GM21447 (cell line): ENCODE measurements around the gene TANC1.
"Not testable (repeated sequence)": the region's sequence is repeated elsewhere in the genome, so short reads cannot be mapped to it uniquely, and the experiment has no call there.

Experiments
- ATAC-seq: cut with Tn5 transposase; IDR thresholded peaks from one replicate; pipeline ENCODE4 v1.9.1; 2021; ENCODE audit not compliant: unreplicated experiment

The TANC1 gene

DNA sequence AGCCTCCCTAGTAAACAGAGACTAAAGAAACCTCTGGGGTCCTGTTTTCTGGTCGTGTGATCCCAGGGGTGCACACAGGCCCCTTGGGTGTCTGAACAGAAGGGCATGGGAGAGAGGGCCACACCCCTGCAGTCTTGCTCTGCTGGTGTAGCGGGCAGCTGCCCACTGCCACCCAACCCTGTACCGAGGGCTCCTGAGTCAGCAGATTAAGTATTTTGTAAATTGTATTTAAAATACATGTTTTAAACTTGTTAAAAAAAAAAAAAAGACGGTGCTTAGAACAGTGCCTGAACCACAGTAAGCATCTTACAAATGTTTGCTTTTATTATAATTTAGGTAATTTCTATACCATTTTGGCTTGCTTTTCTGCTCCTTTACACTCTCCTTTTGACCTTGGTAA is 113.7 kb downstream of the TANC1 start:
- ATAC-seq: no peak

DNA sequence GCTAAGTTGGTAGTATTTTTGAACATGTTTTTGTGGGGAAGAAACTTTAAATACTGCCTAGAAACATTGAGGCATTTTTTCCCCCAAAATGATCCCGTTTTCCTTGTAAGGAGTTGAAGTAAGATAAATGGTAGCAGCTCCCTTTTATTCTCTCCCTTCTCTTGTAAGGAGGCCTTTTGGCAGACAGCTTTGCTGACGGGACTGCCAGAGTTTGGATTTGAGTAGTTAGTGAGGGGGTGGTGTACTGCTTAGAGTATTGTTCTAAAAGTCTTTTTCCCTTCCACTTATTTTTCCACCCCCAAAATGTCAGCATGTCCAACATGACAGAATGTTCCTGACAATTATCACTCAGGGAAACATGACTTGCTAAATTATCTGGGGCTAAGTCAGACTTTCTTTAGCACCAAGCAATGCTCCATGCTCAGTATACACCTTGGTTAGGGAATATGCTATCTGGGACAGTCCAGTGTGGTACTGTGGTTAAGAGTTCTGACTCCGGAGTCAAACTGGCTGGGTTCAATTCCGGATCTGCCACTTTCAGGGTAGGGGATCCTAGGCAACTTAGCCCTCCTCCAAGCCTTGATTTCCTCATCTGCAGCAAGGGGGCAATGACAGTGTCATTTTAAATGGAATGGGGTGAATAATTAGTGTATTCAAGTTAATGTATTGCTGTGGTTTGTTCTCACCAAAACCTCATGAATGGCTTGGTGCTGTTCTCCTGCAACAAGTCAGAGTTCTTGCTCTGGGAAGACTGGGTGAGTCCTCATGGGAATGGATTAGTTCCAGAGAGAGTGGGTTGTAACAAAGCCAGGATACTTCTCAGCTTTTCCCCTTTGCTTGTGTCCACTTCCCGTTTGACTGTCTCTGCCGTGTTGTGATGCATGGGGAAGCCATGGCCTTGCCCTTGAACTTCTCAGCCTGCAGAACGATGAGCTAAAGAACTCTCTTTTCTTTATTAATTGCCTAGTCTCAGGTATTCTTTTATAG is 116.2 kb downstream of the TANC1 start:
- no peak for ATAC-seq

DNA sequence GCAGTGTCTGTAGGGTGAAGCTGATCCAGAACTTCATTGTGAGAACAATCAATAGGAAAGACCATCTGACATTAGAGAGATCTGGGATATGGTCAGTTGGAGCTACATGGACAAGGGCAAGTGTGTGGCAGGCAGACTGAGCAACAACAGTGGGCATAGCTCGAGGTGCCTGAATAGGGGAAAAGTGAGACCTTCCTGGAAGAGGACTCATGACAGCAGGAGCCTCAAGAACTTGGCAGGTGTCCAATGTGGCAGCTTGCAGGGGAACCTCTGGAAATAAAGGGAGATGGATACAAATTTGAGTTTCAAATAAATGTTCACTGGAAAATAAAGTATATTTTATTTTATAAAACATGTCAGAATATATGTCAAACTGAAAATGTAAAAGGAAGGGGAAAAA is 117.9 kb downstream of the TANC1 start:
- no peak for ATAC-seq

DNA sequence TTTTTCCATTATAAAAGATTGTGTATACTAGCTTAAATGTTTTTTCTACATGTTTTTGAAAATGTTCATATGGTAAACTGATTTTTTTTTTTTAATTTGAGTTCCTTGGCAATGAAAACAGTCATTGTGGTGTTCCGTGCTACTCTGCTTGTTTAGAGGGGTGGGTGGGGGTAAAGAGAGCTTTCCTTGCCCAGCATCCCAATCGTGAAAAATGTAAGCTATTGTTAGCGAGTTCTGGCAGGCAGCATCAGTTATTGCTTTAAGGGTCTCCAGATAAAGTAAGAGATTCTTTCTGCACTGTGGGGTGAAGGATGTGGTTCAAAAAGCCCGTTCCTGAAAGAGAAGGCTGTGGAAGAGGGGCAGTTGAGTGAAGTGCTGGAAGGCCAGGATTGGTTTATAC is 118.4 kb downstream of the TANC1 start:
- ATAC-seq: no peak

DNA sequence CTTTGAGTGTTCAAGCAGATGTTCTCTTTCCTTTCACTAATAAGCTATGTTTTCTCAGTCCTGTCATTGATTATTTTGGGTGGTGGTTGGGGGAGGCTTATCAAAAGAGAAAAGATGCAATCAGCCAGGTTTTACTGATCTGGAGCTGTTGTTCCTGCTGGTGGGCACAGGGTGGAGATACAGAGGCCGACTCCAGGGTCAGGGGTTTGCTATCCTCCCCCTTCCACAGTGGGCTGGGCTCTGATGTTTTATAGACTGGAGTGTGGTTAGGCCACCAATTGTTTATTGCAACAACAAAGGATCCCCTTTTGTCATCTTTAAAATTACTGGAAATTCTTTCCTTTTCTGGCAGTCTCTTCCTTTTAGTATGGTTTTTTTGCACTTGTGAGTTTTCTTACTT is 120.5 kb downstream of the TANC1 start:
- no peak for ATAC-seq

DNA sequence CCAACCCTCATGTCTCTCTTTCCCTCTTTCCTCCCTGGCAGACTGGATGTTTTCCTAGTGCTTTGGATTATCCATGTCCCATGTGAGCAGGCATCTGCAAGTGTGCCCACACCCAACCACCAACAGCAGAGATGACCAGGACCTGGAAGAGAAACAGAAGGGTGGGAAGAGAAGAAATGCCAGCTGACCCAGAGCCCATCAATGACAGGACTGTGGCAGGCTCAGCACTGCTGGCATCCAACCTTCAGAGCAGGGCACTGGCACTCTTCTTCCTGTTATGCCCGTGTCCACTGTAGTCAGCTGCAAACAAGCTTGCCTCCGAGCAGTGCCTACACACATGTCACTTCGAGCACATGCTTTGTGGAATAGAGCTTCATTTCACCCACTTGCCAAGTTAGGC is 121.1 kb downstream of the TANC1 start:
- ATAC-seq: no peak

DNA sequence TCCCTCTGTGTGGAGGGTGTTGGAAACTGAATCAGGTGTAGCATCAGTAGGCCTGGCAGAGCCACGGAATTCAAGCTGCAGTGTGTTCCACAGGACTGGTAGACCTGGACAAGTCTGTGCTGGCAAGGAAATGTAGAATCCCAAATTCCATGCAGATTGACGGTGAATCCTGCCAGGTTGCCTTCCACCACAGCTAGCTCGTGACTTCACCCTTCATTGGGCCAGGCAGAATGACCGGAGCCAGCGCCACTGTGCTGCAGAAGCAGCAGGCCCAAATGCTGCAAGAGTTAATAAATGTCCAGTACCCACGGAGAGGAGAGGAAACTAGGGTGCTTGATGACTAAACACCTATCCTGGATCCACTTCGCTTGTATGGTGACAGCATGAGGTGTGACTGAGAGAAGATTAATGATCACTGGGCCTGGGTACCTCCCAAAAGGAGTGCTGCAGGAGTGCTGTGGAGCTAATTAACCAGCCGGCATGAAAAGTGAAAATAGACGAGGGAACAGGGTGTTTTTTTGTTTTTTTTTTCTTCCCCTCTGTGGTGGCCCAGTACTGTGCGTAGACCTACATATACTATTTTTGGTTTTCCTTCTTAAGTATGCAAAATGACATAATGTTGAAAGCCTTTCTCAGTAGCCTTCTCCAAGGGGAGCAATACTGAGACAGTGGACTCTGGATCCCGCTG is 122.2 kb downstream of the TANC1 start:
- peak; percentile 74 for ATAC-seq

DNA sequence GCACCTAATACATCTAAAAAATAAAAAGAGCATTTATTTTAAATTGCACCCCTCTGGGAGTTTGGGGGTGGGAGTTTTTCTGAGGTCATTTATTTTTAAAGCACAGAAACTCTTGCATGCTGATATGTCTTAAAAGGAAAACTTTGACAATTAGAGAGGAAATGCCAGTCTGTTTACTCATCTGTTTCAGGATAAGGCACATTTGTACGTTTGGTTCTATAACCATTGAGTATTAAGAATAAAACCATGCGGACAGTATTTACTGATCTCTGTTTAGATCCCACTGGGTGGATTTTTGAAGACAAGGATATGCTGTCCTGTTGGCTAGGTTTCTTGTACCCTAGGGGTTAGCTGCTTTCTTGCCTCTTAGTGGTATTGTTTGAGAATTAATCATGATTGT is 122.9 kb downstream of the TANC1 start:
- no peak for ATAC-seq

DNA sequence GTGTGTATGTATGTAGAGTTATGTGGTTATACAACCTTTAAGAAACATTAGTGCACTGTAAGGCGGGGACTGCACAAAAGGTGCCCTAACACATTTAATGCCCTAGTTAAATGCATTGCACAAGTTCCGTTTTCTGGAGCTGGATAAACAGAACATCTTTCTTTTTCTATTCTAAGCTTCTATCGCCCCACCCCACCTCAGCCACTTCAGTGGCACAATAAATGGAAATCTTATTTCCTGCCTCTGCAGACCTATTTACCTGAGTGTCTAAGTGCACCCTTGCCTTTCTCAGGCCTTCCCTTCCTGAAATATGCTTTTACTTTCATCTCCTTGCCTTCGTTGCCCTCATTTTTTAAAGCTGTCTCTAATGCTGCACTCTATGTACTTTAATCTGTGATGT is 123.5 kb downstream of the TANC1 start:
- peak; percentile 60 for ATAC-seq

DNA sequence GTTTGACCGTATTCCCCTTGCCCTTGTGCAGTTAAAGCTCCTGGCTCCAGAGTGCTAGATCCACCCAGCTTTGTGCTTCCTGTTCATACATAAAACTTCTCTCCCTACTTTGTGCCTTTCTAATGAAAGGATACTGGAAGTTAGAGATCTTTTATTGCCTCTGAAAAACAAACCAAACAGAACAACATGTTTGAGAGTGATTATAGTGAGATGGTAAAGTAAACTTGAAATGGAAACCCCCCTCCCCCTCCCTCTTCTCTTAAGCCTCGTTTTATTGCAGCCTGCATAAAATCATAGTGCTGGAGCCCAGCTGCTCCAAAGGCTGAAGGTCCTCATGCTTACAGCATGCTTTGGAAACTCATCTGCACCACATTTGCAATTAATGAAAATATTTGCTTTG is 125.1 kb downstream of the TANC1 start:
- ATAC-seq: no peak

DNA sequence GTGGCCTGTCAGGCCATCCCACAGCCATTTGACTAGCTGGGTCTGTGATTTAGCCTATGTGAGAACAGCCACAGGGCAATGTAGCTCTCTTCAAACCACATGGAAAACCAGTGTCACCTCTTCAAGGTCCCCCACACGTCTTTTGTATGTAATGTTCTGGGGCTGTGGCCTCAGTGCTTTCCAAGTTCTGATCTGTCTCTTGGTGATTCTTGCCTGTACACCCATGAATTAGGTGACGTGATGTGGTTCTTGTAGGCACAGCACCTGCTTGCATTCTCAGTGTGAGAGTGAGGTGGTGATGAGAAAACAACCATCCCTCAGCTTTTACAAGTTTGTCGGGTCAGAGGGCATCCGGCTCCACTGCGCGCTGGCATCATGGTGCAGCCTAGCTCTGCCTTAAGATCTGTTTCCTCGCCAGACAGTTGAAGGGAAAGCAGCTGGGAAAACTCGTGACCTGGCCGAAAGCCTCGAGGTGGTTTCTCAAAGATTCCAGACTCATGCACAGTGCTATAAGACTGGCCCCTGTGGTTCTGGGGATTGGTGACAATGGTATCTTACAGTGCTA is 125.8 kb downstream of the TANC1 start:
- ATAC-seq: no peak

DNA sequence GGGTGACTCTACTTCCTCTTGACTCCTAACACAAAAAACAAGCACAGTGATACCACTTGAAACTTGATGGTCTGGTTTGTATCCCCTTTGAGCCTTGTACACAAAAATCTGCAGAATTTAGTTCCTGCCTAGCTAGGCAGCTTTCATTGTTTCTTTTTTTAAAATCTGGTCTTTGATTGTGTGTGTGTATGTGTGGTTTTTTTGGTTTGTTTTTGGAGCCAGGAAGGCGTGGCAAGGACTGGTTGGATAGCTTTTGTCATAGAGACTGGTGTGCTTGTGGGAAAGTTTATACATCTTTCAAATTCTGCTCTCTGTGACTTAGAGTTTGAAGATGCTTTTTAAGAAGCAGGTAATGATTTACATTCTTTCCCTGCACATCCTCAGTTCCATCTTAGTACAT is 127.4 kb downstream of the TANC1 start:
- no peak for ATAC-seq

DNA sequence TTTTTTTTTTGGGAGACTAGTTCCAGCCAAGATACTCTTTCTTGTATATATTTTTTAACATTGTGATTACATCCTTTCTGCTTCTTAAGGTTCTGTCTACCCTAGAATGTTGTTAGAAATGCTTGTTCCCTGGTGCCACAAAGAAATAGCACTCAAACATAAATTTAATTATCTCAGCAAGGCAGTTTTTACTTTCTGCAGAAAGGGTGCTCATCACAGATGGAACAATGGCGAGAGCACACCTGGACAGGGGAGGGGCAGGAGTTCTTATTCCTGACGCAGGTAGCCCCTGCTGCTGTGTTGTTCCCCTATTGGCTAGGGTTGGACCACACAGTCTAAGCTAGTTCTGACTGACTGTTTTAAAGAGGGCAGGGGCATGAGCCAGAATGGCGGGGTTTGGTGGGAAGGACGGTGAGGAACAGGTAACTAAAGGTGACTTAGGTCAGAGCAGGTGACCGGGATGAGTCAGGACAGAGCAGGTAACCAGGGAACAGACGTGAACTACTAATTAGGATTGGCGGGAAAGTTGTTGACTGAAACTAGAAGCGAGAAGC is 127.9 kb downstream of the TANC1 start:
- not testable (repeated sequence) for ATAC-seq

DNA sequence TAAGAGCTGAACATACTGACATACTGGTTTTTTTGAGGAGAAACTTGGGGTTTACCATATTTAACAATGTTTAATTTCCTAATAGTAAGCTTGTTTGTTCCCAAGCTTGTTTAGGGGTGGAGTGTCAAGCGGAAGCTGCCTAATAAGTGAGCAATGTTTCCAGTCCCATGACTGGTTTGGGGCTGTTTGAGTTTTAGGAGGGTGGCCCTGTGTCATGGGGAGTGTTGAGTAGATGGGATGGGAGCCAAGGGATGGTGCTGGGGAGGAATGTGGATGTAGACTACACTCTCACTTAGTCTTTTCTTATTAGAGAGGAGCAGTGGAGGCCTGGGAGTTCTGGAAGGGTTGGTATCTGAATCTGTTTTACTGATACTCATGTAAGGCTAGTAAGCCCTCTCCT is 128.5 kb downstream of the TANC1 start:
- no peak for ATAC-seq

DNA sequence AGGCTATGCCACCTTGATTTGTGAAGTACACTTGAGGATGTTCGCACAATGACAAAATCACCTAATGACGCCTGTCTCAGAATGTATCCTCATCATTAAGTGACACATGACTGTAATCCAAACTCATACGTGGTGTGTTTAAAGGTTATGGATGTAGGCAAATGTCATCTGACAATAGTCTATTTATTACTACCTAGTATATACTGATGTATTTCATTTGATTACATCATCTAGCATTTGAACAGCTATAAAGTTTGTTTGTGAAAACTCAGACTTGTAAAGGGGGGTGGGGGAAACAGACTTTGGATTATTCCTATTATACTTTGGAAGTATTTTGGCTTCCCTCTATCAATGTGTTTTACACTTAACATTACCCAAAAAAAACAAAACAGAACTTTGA is 129.9 kb downstream of the TANC1 start:
- no peak for ATAC-seq

DNA sequence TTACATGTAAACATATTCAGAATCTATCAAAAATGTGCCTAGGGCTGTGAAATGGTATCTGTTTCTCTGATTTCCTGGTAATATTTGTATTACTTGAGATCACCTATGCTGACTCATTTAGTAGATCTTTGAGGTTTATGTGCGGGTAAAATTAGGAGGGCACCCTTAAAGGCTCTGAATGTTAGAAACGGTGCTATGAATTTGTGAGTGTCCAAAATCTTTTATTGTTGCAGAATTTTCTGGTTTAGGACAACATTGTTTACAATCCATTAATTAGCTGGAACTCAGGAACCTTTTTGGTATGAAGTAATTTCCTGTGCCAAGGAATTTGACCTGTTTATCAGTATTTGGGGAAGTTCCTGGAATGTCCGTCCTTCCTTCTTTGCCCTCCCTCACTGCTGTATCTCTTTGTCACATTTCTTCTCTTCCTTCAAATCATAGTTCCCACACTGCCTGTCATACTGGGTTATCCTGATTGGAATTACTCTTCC is 130.5 kb downstream of the TANC1 start:
- peak; percentile 57 for ATAC-seq

DNA sequence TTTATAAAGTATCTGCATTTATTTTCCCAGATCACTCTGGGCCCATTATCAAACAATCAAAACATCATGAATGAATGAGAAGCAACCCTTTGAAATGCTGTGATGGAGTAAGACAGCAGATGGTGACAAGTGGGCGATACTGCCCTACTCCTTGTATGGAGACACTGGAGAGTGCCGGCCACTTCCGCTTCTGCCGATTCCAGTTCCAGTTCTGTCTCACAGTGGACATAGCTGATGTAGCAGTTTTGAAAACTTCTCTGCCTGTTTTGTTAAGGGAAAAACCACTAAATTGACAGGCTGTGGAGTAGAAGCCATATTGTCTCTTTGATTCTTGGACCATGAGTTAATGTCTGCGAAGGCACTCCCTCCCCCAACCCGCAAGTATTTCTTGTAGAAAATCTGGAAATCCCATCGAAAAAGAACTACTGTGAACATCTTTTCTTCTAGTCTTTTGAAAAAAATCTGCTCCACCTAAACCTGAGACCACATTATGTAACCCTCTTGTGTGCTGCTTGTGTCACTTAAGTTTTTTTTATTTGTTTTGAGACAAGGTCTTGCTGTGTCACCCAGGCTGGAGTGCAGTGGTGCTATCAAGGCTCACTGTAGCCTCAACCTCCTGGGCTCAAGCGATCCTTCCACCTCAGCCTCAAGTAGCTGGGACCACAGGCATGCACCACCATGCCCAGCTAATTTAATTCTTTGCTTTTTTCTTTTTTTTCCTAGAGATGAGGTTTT is 133.5 kb downstream of the TANC1 start:
- ATAC-seq: no peak

DNA sequence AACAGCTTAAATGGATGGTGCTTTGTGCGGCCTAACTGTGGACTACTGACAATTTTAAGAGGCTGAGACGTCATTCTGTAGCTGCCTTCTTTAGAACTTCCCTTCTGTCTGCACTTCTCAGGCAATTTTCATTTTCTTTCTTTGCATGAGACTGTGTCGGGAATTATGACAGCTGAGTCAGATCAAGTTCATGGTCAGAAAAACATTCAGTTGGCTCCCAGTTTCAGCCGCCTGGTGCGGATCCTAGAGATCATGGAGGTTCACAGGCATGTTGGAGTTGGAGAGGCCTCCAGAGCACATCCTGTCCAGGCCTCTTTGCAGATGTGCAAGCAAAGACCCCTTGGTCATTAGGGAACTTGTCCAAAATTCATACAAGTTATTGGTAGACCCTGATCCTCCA is 135.0 kb downstream of the TANC1 start:
- no peak for ATAC-seq

DNA sequence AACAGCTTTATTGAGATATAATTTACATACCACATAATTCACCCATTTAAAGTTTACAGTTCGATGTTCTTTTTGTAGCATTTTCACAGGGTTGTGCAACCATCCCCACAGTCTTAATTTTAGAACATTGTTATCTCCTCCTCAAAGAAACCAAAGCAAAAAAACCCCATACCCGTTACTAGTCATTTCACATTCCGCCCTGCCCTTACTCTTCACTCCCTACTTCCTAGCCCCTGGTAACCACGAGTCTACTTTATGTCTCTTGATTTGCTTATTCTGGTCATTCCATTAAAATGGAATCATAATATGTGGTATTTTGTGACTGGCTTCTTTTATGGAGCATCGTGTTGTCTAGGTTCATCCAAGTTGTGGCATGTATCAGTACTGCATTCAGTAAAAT is 137.7 kb downstream of the TANC1 start:
- ATAC-seq: no peak

DNA sequence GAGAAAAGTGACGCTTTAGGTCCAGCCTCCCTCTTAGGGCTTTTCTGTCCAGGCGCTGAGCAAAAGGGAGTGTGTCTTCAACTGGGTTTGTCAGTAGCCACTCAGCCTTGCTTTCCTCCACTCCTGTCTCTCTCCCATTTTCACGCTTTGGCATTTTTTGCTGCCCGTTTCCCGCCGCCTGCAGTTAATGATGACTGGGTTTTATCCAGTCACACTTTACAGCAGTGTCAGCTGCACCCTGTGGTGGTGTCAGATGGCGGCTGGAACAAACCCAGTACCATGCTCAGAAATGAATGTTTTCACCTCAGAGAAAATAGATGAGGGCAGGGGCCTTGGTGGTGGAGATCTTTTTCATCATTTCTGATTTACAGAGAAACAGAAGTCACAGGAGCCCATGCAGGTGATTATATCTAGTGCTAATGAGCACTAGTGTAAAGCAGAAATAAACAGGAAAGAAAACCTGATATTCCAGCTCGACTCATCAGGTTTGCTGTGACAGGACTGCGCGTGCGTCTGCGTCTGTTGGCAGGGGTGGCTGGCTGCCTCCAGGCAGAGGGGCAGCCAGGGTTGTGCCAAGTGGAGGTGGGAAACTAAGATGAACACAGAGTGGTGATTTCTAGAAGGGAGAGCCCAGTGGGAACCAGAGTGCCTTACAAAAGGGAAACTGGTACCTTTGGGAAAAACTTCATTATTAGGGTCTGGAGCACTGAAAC is 139.9 kb downstream of the TANC1 start:
- no peak for ATAC-seq
